ENCODE measurements around the gene RBM47. TPM values are rescaled to one million over a fixed set of nuclear protein-coding genes. Genes with fewer than 3 reads are reported as not detected.

The RBM47 gene
- total and polyA plus RNA-seq, 9 of the 15 experiments (the other 6 are each of a cell fraction or from before 2014, with no cell fraction given), result 1.4 to 6.4 (median 3.3) TPM

GRCh38 chr4:40515398-40516293, 114.0 kb downstream of the RBM47 start (continued):
- TF ChIP-seq CHAMP1 (IDR thresholded peaks at IDR 0.05), result no peak
- no peak for TF ChIP-seq ZNF274 (IDR thresholded peaks at IDR 0.05; ENCODE audit: borderline replicate concordance, low read depth, low read length)
- no peak for TF ChIP-seq ZNF639 (CRISPR knock-in tag; conservative IDR thresholded peaks at IDR 0.05 in 1 of 2, IDR thresholded peaks at IDR 0.05 in 1 of 2)
- no peak for TF ChIP-seq HIVEP1 (CRISPR knock-in tag; IDR thresholded peaks at IDR 0.05)
- TF ChIP-seq CHCHD3 (CRISPR knock-in tag; IDR thresholded peaks at IDR 0.05), result no peak
- TF ChIP-seq ZKSCAN1 (IDR thresholded peaks at IDR 0.05; ENCODE audit: low read depth, low read length), result peak; percentile 39; the same call in 1 of the 2 replicates
- TF ChIP-seq ATF2 (CRISPR knock-in tag; IDR thresholded peaks at IDR 0.05), result no peak
- TF ChIP-seq TARDBP (IDR thresholded peaks at IDR 0.05), result no peak
- TF ChIP-seq FOXK2 (conservative IDR thresholded peaks at IDR 0.05 in 1 of 2, IDR thresholded peaks at IDR 0.05 in 1 of 2; ENCODE audit: low read depth in 2 of 2), result peak; percentile 76 to 84; a peak in 2 of 4 replicates
- peak; percentile 34 for TF ChIP-seq E2F8 (IDR thresholded peaks at IDR 0.05; ENCODE audit: low read depth, partially characterized antibody)
- TF ChIP-seq THRB (CRISPR knock-in tag; conservative IDR thresholded peaks at IDR 0.05), result no peak
- TF ChIP-seq PML (IDR thresholded peaks at IDR 0.05; ENCODE audit: low read length), result no peak
- TF ChIP-seq ZC3H8 (IDR thresholded peaks at IDR 0.05), result no peak
- TF ChIP-seq PRMT5 (CRISPR knock-in tag; IDR thresholded peaks at IDR 0.05), result no peak
- TF ChIP-seq SRSF9 (IDR thresholded peaks at IDR 0.05; ENCODE audit: borderline replicate concordance, low read depth, low read length), result no peak
- no peak for TF ChIP-seq SRSF1 (IDR thresholded peaks at IDR 0.05; ENCODE audit: low read depth, low read length)
